PFSK-1 (cell line): Measurements from ENCODE around the gene PPM1H.

Source experiments
- FOXP2 ChIP-seq: optimal IDR thresholded peaks from 2 replicates; pipeline ENCODE3; 2011; ENCODE audit warnings: borderline replicate concordance, control low read depth, inconsistent platforms; ENCODE audit not compliant: insufficient read depth; ENCODE audit errors: extremely low read length, extremely low read depth
- POLR2AphosphoS5 ChIP-seq: IDR thresholded peaks from 2 replicates; pipeline ENCODE4 v1.6.1; 2012; ENCODE audit warnings: low read depth, mild to moderate bottlenecking, control low read depth, low read length, moderate library complexity
- REST ChIP-seq, 2 experiments: IDR thresholded peaks; 2 replicates each; pipeline versions ENCODE4 v1.6.1 to v1.8.0; 2011 to 2012; ENCODE audit warnings: low read depth in 2 of 2, low read length in 2 of 2, control low read depth in 1 of 2, inconsistent platforms in 1 of 2, mild to moderate bottlenecking in 1 of 2, moderate library complexity in 1 of 2; ENCODE audit not compliant: insufficient read depth in 1 of 2
- SIN3A ChIP-seq: IDR thresholded peaks from 2 replicates; pipeline ENCODE4 v1.6.1; 2012; ENCODE audit warnings: mild to moderate bottlenecking, low read length, moderate library complexity, borderline replicate concordance; ENCODE audit not compliant: insufficient read depth
- TAF1 ChIP-seq: IDR thresholded peaks from 2 replicates; pipeline ENCODE4 v1.6.1; 2012; ENCODE audit warnings: low read length, control low read depth, borderline replicate concordance; ENCODE audit not compliant: insufficient read depth

PPM1H gene

GRCh38 chr12:62707939-62708338 is 227.0 kb downstream of the PPM1H start:
- TF ChIP-seq REST (IDR thresholded peaks at IDR 0.05; ENCODE audit: insufficient read depth in 1 of 2, low read depth in 2 of 2, low read length in 2 of 2), result no peak
- TF ChIP-seq SIN3A, result no peak
- TF ChIP-seq FOXP2, result no peak
- no peak for TF ChIP-seq POLR2AphosphoS5
- TF ChIP-seq TAF1, result no peak

GRCh38 chr12:62705846-62706245 is 229.1 kb downstream of the PPM1H start:
- TF ChIP-seq REST (IDR thresholded peaks at IDR 0.05; ENCODE audit: insufficient read depth in 1 of 2, low read depth in 2 of 2, low read length in 2 of 2), result no peak
- no peak for TF ChIP-seq SIN3A

GRCh38 chr12:62703011-62703380 is 232.0 kb downstream of the PPM1H start:
- TF ChIP-seq TAF1 (no peak), SIN3A (0 out of 2 replicates have a peak, but pooled peaks have one; percentile 2), POLR2AphosphoS5 (no peak), REST (IDR thresholded peaks at IDR 0.05; ENCODE audit: insufficient read depth in 1 of 2, low read depth in 2 of 2, low read length in 2 of 2) (no peak)

GRCh38 chr12:62701492-62701891 is 233.5 kb downstream of the PPM1H start:
- TF ChIP-seq TAF1 (no peak), POLR2AphosphoS5 (no peak), SIN3A (no peak)

- TF ChIP-seq REST (IDR thresholded peaks at IDR 0.05; ENCODE audit: insufficient read depth in 1 of 2, low read depth in 2 of 2, low read length in 2 of 2) (0 out of 4 replicates have a peak, but pooled peaks of 1 of the 2 experiments have one; percentile 12), FOXP2 (no peak), SIN3A (no peak), POLR2AphosphoS5 (no peak), TAF1 (no peak)
Measured at GRCh38 chr12:62700091-62700880, 234.7 kb downstream of the PPM1H start.
